NCI-H524 (cell line): Measurements from ENCODE around the gene FTCD.

Experiments
- DNase-seq, 2 experiments: peaks; one replicate each; lab custom pipeline; 2025; lab: John Stamatoyannopoulos, UW

FTCD gene

GRCh38 chr21:46154155-46154954 lies 1.0 kb downstream of the FTCD start:
- no peak for DNase-seq

GRCh38 chr21:46153247-46154154 lies 1.9 kb downstream of the FTCD start:
- peak in 1 of 2 experiments; percentile 50 for DNase-seq

- no peak for DNase-seq
Observed at GRCh38 chr21:46152927-46153246, 2.5 kb downstream of the FTCD start.

GRCh38 chr21:46151989-46152926 lies 3.1 kb downstream of the FTCD start:
- no peak for DNase-seq

GRCh38 chr21:46151261-46151988 lies 4.0 kb downstream of the FTCD start:
- DNase-seq = no peak

GRCh38 chr21:46150491-46151121 lies 4.8 kb downstream of the FTCD start:
- DNase-seq = no peak

GRCh38 chr21:46150073-46150472 lies 5.3 kb downstream of the FTCD start:
- no peak for DNase-seq

- no peak for DNase-seq
Observed at GRCh38 chr21:46149205-46149901, 6.0 kb downstream of the FTCD start.

- DNase-seq = no peak
Observed at GRCh38 chr21:46148106-46148505, 7.3 kb downstream of the FTCD start.

- DNase-seq = peak; percentile 40 to 75
Observed at GRCh38 chr21:46147429-46147828, 8.0 kb downstream of the FTCD start.

GRCh38 chr21:46146856-46147255 lies 8.5 kb downstream of the FTCD start:
- no peak for DNase-seq

GRCh38 chr21:46145840-46146691 lies 9.3 kb downstream of the FTCD start:
- no peak for DNase-seq

- DNase-seq = no peak
Observed at GRCh38 chr21:46145159-46145839, 10.1 kb downstream of the FTCD start.

- peak in 1 of 2 experiments; percentile 58 for DNase-seq
Observed at GRCh38 chr21:46144464-46145070, 10.8 kb downstream of the FTCD start.

GRCh38 chr21:46142582-46143473 lies 12.6 kb downstream of the FTCD start:
- DNase-seq = no peak

GRCh38 chr21:46141767-46142581 lies 13.4 kb downstream of the FTCD start:
- DNase-seq = no peak
